ENCODE measurements around the gene SLC22A7.

DNA sequence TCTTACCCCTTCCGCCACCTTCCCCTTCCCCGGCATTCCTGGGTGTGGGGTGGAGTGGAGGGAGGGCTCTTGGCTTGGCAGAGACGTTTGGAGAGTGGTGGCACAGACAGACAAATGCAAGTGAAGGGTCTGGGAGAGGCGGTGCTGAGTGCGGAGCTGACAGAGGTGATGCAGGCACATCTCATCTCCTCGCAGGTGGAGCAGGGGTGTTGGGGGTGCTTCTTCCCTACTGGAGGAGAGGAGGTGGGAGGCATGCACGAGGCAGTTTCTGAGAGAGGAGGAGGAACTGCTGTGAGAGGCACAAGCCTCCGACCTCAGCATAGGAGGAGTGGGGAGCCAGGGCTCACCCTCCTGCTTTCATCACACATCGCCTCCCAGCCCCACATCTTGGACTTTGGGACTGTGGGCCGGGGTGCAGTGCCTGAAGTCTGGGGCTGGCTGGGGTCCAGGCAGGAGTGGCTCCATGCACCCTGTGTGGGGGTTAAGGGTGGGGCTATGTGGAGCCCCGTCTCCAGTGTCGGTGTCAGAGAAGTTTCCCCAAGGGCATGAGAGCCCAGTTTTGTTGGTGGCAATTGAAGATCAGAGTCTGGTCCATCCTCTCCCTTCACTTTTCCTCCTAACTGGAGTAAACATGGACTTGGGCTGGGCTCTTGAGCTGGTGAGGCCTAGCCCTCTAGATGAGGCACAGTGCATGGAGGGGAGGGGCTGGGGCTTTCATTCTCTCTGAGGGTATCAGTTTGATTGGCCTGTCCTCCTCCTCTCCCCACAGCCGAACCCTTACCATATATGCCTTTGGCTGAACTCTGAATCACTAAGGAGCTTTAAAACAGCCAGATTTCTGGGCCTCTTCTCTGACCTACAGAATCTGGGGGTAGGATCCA, 20.2 kb upstream of the SLC22A7 start:
- TF ChIP-seq EZH2 (IDR thresholded peaks at IDR 0.05; ENCODE audit: insufficient read depth, poor library complexity, severe bottlenecking) = no peak
- TF ChIP-seq EZH2phosphoT487 (IDR thresholded peaks at IDR 0.05; ENCODE audit: insufficient read depth, low read depth) = no peak
